Activated CD4-positive, alpha-beta T cell treated with anti-CD3 and anti-CD28 coated beads for 4 hours (primary cell): ENCODE results near the gene TRPT1.

Experiments used
- DNase-seq, 2 donors: peaks; one replicate each; pipeline ENCODE4 v3.0.0-alpha.2; 2020

Gene TRPT1

GRCh38 chr11:64244107-64244506 is 18.1 kb upstream of the TRPT1 start:
- DNase-seq: no peak

- no peak for DNase-seq
Observed at GRCh38 chr11:64243236-64243854, 17.4 kb upstream of the TRPT1 start.

DNA sequence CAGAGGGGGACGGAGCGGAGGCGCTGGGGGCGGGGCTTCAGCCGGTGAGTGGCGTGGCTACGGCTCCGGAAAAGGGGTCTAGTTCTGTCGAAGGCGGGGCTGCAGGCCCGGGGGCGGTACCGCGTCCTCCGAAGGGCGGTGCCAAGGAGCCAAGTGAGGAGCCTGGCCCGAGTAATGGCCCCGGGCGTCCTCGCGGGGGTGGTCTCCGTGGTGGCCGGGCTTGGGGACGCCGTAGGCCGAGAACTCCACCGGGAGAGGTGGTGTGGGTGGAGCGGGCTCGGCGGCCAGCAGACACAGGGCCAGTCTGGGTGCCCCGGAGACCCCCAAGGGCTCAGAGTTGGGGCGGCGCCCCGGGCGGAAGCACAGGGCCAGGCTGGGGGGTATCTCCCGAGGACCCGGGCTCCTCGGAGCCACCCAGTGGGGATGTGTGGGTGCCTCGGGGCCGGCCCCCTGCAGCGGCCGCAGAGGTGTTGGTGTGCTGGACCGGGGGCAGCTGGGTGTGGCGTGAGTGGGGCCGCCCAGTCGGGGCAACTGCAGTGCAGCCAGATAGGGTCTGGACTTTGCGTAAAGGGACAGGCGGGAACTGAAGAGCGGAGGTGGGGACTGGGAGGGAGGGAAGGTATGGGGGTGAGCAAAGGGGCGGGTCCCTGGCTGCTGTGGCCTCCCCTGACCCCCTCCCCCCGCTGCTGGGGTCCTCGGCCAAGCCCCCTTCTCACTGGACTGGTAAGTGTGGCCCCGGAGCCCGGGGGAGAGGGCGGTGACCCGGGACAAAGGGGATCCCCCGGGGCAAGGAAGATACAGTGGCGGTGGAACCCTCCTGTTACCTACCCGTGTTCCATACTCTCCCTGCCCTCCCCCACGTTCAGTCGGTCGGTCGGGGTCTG is 15.7 kb upstream of the TRPT1 start:
- DNase-seq: no peak

GRCh38 chr11:64241241-64241490 is 15.2 kb upstream of the TRPT1 start:
- peak; percentile 99 to 100 for DNase-seq

GRCh38 chr11:64240435-64241240 is 14.7 kb upstream of the TRPT1 start, which contains the start of gene FKBP2:
TSS of gene FKBP2 (plus strand) at chr11:64241095. CDS start at chr11:64242388, 1,293 bp downstream.
- peak; percentile 97 to 99 for DNase-seq

- DNase-seq: no peak
Observed at GRCh38 chr11:64239662-64240434, 13.9 kb upstream of the TRPT1 start.

GRCh38 chr11:64238999-64239398 is 13.0 kb upstream of the TRPT1 start:
- DNase-seq: no peak

DNA sequence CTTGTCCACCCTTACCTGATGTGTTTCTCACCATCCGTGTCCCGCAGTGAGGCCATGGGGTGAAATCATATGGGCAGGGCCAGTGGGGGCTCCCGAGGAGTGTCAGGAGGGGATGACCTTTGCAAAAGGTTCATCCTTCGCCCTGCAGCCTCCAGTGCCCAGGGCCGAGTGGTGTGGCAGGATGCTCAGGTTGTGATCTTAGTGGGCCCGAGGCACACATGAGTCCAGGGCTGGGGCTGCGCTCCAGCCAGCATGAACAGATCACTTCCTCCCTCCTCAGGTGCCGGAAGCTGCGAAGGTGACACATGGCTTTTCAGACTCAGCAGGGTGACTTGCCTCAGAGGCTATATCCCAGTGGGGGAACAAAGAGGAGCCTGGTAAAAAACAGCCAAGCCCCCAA is 12.1 kb upstream of the TRPT1 start:
- DNase-seq: no peak

GRCh38 chr11:64237484-64237951 is 11.5 kb upstream of the TRPT1 start:
- DNase-seq: no peak

DNA sequence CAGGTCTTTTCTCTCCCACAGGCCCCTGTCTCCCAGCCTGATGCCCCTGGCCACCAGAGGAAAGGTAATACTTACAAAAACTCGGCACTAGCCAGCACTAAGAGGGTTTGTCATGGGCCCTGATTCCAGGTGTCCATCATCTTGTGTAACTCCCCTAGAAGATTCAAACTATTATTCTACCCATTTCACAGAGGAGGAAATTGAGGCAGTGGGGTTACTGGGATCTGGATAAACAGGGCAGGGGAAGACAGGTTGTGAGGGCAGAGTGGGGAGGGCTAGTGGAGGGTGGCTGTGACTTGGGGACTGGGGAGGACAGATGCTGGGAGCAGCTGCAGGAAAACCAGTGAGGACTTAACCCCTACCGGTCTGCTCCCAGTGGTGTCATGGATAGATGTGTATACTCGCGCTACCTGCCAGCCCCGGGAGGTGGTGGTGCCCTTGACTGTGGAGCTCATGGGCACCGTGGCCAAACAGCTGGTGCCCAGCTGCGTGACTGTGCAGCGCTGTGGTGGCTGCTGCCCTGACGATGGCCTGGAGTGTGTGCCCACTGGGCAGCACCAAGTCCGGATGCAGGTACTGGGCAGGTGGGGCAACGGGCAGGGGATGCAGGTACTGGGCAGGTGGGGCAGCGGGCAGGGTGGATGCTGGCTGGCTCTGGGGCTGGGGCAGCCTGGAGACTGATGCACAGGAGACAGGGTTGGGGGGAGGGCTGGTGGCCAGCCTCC is 9.6 kb upstream of the TRPT1 start:
- DNase-seq: no peak

DNA sequence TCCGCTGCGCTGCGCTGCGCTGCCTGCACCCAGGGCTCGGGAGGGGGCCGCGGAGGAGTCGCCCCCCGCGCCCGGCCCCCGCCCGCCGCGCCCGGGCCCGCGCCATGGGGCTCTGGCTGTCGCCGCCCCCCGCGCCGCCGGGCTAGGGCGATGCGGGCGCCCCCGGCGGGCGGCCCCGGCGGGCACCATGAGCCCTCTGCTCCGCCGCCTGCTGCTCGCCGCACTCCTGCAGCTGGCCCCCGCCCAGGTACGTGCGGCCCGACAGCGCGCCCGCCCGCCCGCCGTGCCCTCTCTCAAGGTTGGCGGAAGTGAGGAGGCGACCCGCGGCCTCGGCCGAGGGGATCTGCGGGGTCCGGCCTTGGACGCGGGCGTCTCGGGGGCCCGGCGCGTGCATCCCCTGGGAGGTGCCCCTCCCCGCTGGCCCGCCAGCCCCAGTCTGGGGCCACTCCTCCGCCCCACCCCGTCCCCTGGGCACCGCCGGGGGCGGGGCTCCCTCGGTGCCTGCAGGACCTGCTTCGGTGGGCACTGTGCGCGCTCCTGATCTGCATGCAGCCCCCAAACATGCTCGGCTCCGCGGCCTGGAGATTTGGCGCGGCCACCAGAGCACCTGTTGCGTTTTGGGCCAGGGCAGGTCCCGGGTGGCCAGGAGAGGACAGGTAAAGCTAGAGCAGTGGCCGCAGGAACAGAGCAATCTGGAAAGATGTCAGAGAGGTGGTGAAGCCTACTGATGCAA is 8.8 kb upstream of the TRPT1 start:
- DNase-seq: peak; percentile 32 to 37

- DNase-seq: peak; percentile 72 to 76
Observed at GRCh38 chr11:64233913-64234586, 8.1 kb upstream of the TRPT1 start, which contains the start of gene VEGFB. TSS of gene VEGFB (plus strand) at chr11:64234584. CDS start at chr11:64234834, 250 bp downstream.

DNA sequence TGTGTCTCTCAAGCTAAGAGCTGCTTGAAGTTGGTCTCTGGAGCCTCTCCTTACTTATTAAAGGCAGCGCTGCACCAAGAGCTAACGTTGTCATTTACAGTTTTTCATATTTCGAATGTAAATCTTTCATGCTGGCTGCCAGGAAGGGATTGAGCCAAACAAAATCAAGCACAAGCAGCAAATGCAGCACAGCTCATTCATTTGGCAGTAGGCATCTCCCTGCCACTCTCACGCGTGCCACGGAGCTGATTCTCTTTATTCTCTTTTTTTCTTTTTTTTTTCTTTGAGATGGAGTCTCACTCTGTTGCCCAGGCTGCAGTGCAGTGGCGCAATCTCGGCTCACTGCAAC is 7.0 kb upstream of the TRPT1 start:
- no peak for DNase-seq

DNA sequence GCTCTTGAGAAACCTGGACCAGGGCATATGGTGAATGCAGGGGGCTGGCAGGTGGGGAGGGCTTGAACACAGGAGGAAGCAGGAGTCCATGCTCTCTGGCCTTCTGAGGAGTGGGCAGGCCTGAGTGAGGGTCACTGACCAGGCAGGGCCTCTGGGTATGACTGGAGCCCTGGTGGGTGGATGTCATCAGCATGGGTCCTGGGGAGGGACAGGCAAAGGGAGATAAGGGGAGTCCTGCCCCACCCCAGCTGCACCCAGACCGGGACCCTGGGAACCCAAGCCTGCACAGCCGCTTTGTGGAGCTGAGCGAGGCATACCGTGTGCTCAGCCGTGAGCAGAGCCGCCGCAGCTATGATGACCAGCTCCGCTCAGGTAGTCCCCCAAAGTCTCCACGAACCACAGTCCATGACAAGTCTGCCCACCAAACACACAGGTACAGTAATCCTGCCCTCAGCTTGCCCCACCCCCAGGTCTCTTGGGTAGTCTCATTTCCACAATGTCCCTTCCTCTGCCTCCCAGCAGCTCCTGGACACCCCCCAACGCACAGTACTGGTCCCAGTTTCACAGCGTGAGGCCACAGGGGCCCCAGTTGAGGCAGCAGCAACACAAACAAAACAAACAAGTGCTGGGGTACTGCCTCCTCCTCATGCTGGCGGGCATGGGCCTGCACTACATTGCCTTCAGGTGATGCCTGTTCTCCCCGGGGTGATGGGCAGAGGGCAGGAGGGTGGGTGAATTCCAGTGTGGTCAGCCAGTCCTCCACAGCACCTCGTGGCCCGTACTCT is 6.4 kb upstream of the TRPT1 start:
- DNase-seq: no peak

- DNase-seq: no peak
Observed at GRCh38 chr11:64231546-64231945, 5.6 kb upstream of the TRPT1 start.

- no peak for DNase-seq
Observed at GRCh38 chr11:64230985-64231365, 5.0 kb upstream of the TRPT1 start.

GRCh38 chr11:64230171-64230984 is 4.4 kb upstream of the TRPT1 start, which contains the start of gene DNAJC4:
TSS of gene DNAJC4 (plus strand) at chr11:64230548. CDS start at chr11:64230855, 307 bp downstream.
- DNase-seq: peak; percentile 81 to 85

GRCh38 chr11:64229744-64230170 is 3.8 kb upstream of the TRPT1 start:
- no peak for DNase-seq
